ENCODE data around the gene LMBR1.

LMBR1 gene

DNA sequence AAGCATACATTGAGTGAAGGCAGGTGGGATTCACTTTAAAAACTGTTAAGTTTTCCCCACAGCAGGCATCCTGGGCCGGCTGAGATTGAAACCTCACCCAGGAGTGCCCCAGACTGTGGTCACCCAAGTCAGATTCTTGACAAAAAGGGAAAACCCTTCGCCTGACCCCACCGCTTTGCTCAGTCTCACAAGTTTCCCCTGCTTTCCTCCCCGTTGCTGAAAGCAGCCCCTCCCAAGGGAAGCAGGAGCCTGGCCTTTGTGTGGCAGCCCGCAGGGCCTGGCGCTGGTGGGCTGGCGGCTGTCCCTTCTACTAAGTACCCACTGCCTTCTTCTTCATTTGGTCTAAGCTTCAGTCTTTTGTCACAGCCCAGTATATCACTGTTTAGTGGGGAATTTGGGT lies 236.4 kb downstream of the LMBR1 start:
- peaks cover 0 to 19% (median 2%) of the 10 kb centered on the region in 5 experiments for H3K27me3 ChIP-seq (replicated peaks in 2 of 5; ENCODE audit: control insufficient read depth in 4 of 5, insufficient read depth in 5 of 5, low read length in 4 of 5)
- DNase-seq: no peak
- H3K9me3 ChIP-seq (ENCODE audit: control extremely low read depth in 1 of 5, control insufficient read depth in 4 of 5, insufficient read depth in 2 of 5, low read depth in 1 of 5, low read length in 4 of 5): no peaks in the 10 kb centered on the region
- H3K27ac ChIP-seq (ENCODE audit: insufficient read depth in 1 of 2, low read depth in 1 of 2, low read length in 2 of 2, poor library complexity in 1 of 2, severe bottlenecking in 2 of 2): no peak overlapping the region
- ChIA-PET CTCF (no interaction called here), POLR2A (no interaction called here)
- no peak overlapping the region for H3K4me3 ChIP-seq (ENCODE audit: control insufficient read depth in 1 of 7, extremely low read depth in 1 of 7, insufficient read depth in 4 of 7, low read depth in 2 of 7, low read length in 6 of 7)
- no peaks in the 10 kb centered on the region for H3K36me3 ChIP-seq (ENCODE audit: control insufficient read depth in 4 of 4, insufficient read depth in 4 of 4, low read length in 3 of 4)
- H3K4me1 ChIP-seq (ENCODE audit: control extremely low read depth in 1 of 4, control insufficient read depth in 4 of 4, insufficient read depth in 4 of 4, low read length in 3 of 4): no peaks in the 10 kb centered on the region
- WGBS (ENCODE audit: insufficient coverage): 80% methylated on average over 7 of the region's 7 CpGs

- CTCF ChIA-PET: no interaction called here
- no peak for DNase-seq
- H3K36me3 ChIP-seq (ENCODE audit: control insufficient read depth in 4 of 4, insufficient read depth in 4 of 4, low read length in 3 of 4): no peaks in the 10 kb centered on the region
- H3K27me3 ChIP-seq (replicated peaks in 2 of 5; ENCODE audit: control insufficient read depth in 4 of 5, insufficient read depth in 5 of 5, low read length in 4 of 5): peaks cover 0 to 19% (median 2%) of the 10 kb centered on the region in 5 experiments
- POLR2A ChIA-PET: no interaction called here
- no peak overlapping the region for H3K27ac ChIP-seq (ENCODE audit: insufficient read depth in 1 of 2, low read depth in 1 of 2, low read length in 2 of 2, poor library complexity in 1 of 2, severe bottlenecking in 2 of 2)
- H3K4me1 ChIP-seq (ENCODE audit: control extremely low read depth in 1 of 4, control insufficient read depth in 4 of 4, insufficient read depth in 4 of 4, low read length in 3 of 4): no peaks in the 10 kb centered on the region
- whole genome bisulfite sequencing (ENCODE audit: insufficient coverage): 86% methylated on average over 2 of the region's 4 CpGs
- H3K4me3 ChIP-seq (ENCODE audit: control insufficient read depth in 1 of 7, extremely low read depth in 1 of 7, insufficient read depth in 4 of 7, low read depth in 2 of 7, low read length in 6 of 7): no peak overlapping the region
- H3K9me3 ChIP-seq (ENCODE audit: control extremely low read depth in 1 of 5, control insufficient read depth in 4 of 5, insufficient read depth in 2 of 5, low read depth in 1 of 5, low read length in 4 of 5): no peaks in the 10 kb centered on the region
Measured at GRCh38 chr7:156655983-156656382, 237.0 kb downstream of the LMBR1 start.

DNA sequence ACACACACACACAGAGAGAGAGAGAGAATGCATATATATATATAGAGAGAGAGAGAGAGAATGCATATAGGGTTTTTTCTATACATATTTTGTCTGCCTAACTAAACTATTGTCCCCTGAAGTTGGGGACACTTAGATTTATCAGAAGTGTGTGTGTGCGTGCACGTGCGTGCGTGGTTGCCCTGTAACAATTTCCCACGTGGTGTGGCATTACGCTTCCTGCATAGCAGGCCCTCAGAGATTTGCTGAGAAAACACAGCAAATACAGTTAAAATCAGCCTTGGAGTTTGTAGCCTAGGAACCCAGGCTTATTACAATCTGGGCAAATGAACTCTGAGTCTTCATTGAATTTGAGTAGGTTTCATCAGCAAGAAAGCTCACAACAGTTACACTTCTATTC lies 237.7 kb downstream of the LMBR1 start:
- H3K4me1 ChIP-seq (ENCODE audit: control extremely low read depth in 1 of 4, control insufficient read depth in 4 of 4, insufficient read depth in 4 of 4, low read length in 3 of 4): no peaks in the 10 kb centered on the region
- H3K9me3 ChIP-seq (ENCODE audit: control extremely low read depth in 1 of 5, control insufficient read depth in 4 of 5, insufficient read depth in 2 of 5, low read depth in 1 of 5, low read length in 4 of 5): no peaks in the 10 kb centered on the region
- ChIA-PET POLR2A (no interaction called here), CTCF (no interaction called here)
- 85% methylated on average over 6 of the region's 6 CpGs for WGBS (ENCODE audit: insufficient coverage)
- H3K4me3 ChIP-seq (ENCODE audit: control insufficient read depth in 1 of 7, extremely low read depth in 1 of 7, insufficient read depth in 4 of 7, low read depth in 2 of 7, low read length in 6 of 7): no peak overlapping the region
- no peak for DNase-seq
- peaks cover 0 to 24% (median 2%) of the 10 kb centered on the region in 5 experiments for H3K27me3 ChIP-seq (replicated peaks in 2 of 5; ENCODE audit: control insufficient read depth in 4 of 5, insufficient read depth in 5 of 5, low read length in 4 of 5)
- H3K36me3 ChIP-seq (ENCODE audit: control insufficient read depth in 4 of 4, insufficient read depth in 4 of 4, low read length in 3 of 4): no peaks in the 10 kb centered on the region
- no peak overlapping the region for H3K27ac ChIP-seq (ENCODE audit: insufficient read depth in 1 of 2, low read depth in 1 of 2, low read length in 2 of 2, poor library complexity in 1 of 2, severe bottlenecking in 2 of 2)

DNA sequence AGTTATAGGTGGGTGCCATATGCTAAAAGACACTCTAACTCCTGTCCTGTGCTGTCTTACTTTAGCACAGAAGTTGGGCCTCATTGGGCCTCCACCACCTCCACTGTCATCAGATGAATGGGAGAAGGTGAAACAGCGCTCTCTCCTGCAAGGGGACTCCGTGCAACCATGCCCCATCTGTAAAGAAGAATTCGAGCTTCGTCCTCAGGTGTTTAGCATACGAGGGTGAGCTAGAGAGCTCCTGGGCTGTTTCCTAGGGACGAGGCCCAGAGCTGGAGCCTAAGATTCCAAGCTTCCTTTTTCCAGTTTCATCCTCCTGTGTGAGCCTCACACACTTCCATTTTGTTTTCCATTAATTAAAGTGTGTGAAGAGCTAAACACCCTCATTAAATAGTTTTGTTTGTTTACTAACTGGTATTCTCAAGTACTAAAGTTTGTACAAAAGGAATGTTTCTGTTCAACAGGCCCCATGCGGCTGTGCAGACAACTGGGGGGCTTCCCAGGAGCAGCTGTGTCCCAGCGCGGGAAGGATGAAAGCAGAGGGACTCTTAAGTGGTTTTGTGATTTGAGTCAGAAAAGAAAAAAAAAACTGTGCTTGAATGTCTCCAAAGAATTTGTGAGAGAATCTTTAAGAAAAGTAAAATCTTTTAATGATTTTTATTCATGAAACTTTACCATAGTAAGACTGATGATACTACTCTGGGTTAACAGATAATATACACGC lies 238.3 kb downstream of the LMBR1 start:
- CTCF ChIA-PET: no interaction called here
- no peak for DNase-seq

DNA sequence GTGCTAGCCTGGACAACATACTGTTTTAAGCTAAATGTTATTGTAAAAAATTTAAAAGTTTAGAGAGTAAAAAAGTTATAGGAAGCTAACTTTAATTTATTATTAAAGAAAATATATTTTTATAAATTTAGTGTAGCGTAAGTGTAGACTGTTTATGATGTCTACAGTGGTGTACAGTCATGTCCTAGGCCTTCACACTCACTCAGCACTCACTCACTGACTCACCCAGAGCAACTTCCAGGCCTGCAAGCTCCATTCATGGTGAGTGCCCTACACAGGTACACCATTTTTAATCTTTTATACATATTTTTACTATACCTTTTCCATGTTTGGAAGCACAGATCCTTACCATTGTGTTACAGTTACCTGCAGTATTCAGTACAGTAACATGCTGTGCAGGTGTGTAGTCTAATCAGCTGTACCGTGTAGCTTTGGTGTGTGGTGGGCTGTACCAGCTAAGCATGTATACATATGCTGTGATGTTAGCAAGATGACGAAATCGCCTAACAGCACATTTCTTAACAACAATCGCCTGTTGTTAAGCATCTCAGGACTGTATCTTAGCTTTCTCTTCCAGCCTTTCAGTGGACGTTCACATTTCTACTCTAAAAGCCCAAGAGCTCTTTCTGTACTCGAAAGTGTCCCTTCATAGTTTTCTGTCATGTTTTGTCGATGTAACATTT lies 240.0 kb downstream of the LMBR1 start:
- no peak for DNase-seq
- 94% methylated on average over 7 of the region's 8 CpGs for WGBS (ENCODE audit: insufficient coverage)
- CTCF ChIA-PET: interaction anchor here (0.8 to 1.3 kb wide), 3 partner anchors 18 to 868 kb away, joined by 3 to 4 read pairs (median 3); no protein-coding TSS in a partner anchor
- Histone ChIP-seq H3K4me1 (ENCODE audit: control extremely low read depth in 1 of 4, control insufficient read depth in 4 of 4, insufficient read depth in 4 of 4, low read length in 3 of 4) (no peaks in the 10 kb centered on the region), H3K4me3 (ENCODE audit: control insufficient read depth in 1 of 7, extremely low read depth in 1 of 7, insufficient read depth in 4 of 7, low read depth in 2 of 7, low read length in 6 of 7) (no peak overlapping the region), H3K27ac (ENCODE audit: insufficient read depth in 1 of 2, low read depth in 1 of 2, low read length in 2 of 2, poor library complexity in 1 of 2, severe bottlenecking in 2 of 2) (no peak overlapping the region), H3K27me3 (replicated peaks in 2 of 5; ENCODE audit: control insufficient read depth in 4 of 5, insufficient read depth in 5 of 5, low read length in 4 of 5) (peaks cover 0 to 25% (median 4%) of the 10 kb centered on the region in 5 experiments), H3K36me3 (ENCODE audit: control insufficient read depth in 4 of 4, insufficient read depth in 4 of 4, low read length in 3 of 4) (no peaks in the 10 kb centered on the region), H3K9me3 (ENCODE audit: control extremely low read depth in 1 of 5, control insufficient read depth in 4 of 5, insufficient read depth in 2 of 5, low read depth in 1 of 5, low read length in 4 of 5) (no peaks in the 10 kb centered on the region)
- POLR2A ChIA-PET: no interaction called here

More for the DNA sequence above, 238.3 kb downstream of the LMBR1 start:
- 100% methylated on average over 1 of the region's 10 CpGs for WGBS (ENCODE audit: insufficient coverage)
- peaks cover 0 to 25% (median 3%) of the 10 kb centered on the region in 5 experiments for H3K27me3 ChIP-seq (replicated peaks in 2 of 5; ENCODE audit: control insufficient read depth in 4 of 5, insufficient read depth in 5 of 5, low read length in 4 of 5)
- no peaks in the 10 kb centered on the region for H3K4me1 ChIP-seq (ENCODE audit: control extremely low read depth in 1 of 4, control insufficient read depth in 4 of 4, insufficient read depth in 4 of 4, low read length in 3 of 4)
- no peaks in the 10 kb centered on the region for H3K9me3 ChIP-seq (ENCODE audit: control extremely low read depth in 1 of 5, control insufficient read depth in 4 of 5, insufficient read depth in 2 of 5, low read depth in 1 of 5, low read length in 4 of 5)
- no peak overlapping the region for H3K4me3 ChIP-seq (ENCODE audit: control insufficient read depth in 1 of 7, extremely low read depth in 1 of 7, insufficient read depth in 4 of 7, low read depth in 2 of 7, low read length in 6 of 7)
- H3K27ac ChIP-seq (ENCODE audit: insufficient read depth in 1 of 2, low read depth in 1 of 2, low read length in 2 of 2, poor library complexity in 1 of 2, severe bottlenecking in 2 of 2): no peak overlapping the region
- POLR2A ChIA-PET: no interaction called here
- no peaks in the 10 kb centered on the region for H3K36me3 ChIP-seq (ENCODE audit: control insufficient read depth in 4 of 4, insufficient read depth in 4 of 4, low read length in 3 of 4)

DNA sequence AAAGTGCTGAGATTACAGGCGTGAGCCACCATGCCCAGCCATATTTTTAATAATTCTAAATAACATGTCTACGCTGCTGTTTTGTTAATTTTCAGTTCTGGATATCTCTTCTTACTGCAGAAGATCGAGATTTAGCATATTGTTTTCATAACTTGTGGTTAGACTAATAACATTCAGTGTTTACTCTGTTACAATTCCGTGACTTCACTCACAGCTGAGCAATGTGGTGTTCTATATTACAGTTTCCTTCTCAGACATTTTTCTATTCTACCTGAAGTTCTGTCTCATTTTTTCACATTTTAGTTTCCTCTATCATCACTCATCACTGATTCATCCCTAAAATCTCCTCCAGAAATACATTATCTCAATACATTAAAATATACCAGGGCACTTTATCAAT lies 241.5 kb downstream of the LMBR1 start:
- 90% methylated on average over 2 of the region's 4 CpGs for WGBS (ENCODE audit: insufficient coverage)
- Histone ChIP-seq H3K4me3 (ENCODE audit: control insufficient read depth in 1 of 7, extremely low read depth in 1 of 7, insufficient read depth in 4 of 7, low read depth in 2 of 7, low read length in 6 of 7) (no peak overlapping the region), H3K36me3 (ENCODE audit: control insufficient read depth in 4 of 4, insufficient read depth in 4 of 4, low read length in 3 of 4) (no peaks in the 10 kb centered on the region), H3K9me3 (ENCODE audit: control extremely low read depth in 1 of 5, control insufficient read depth in 4 of 5, insufficient read depth in 2 of 5, low read depth in 1 of 5, low read length in 4 of 5) (no peaks in the 10 kb centered on the region), H3K4me1 (ENCODE audit: control extremely low read depth in 1 of 4, control insufficient read depth in 4 of 4, insufficient read depth in 4 of 4, low read length in 3 of 4) (no peaks in the 10 kb centered on the region), H3K27ac (ENCODE audit: insufficient read depth in 1 of 2, low read depth in 1 of 2, low read length in 2 of 2, poor library complexity in 1 of 2, severe bottlenecking in 2 of 2) (no peak overlapping the region), H3K27me3 (replicated peaks in 2 of 5; ENCODE audit: control insufficient read depth in 4 of 5, insufficient read depth in 5 of 5, low read length in 4 of 5) (peaks cover 0 to 19% (median 4%) of the 10 kb centered on the region in 5 experiments)
- POLR2A ChIA-PET: no interaction called here
- CTCF ChIA-PET: no interaction called here
- no peak for DNase-seq

GRCh38 chr7:156650042-156650441 lies 242.9 kb downstream of the LMBR1 start:
- no peaks in the 10 kb centered on the region for H3K9me3 ChIP-seq (ENCODE audit: control extremely low read depth in 1 of 5, control insufficient read depth in 4 of 5, insufficient read depth in 2 of 5, low read depth in 1 of 5, low read length in 4 of 5)
- peaks cover 0 to 28% (median 4%) of the 10 kb centered on the region in 5 experiments for H3K27me3 ChIP-seq (replicated peaks in 2 of 5; ENCODE audit: control insufficient read depth in 4 of 5, insufficient read depth in 5 of 5, low read length in 4 of 5)
- peak in 2 of 3 donors; percentile 5 to 22 for DNase-seq
- 83% methylated on average over 9 of the region's 9 CpGs for WGBS (ENCODE audit: insufficient coverage)
- CTCF ChIA-PET: interaction anchor here (0.8 to 1.6 kb wide), 2 partner anchors 9 to 167 kb away, joined by 4 read pairs; no protein-coding TSS in a partner anchor
- no peaks in the 10 kb centered on the region for H3K4me1 ChIP-seq (ENCODE audit: control extremely low read depth in 1 of 4, control insufficient read depth in 4 of 4, insufficient read depth in 4 of 4, low read length in 3 of 4)
- no peak overlapping the region for H3K4me3 ChIP-seq (ENCODE audit: control insufficient read depth in 1 of 7, extremely low read depth in 1 of 7, insufficient read depth in 4 of 7, low read depth in 2 of 7, low read length in 6 of 7)
- POLR2A ChIA-PET: no interaction called here
- H3K27ac ChIP-seq (ENCODE audit: insufficient read depth in 1 of 2, low read depth in 1 of 2, low read length in 2 of 2, poor library complexity in 1 of 2, severe bottlenecking in 2 of 2): no peak overlapping the region
- no peaks in the 10 kb centered on the region for H3K36me3 ChIP-seq (ENCODE audit: control insufficient read depth in 4 of 4, insufficient read depth in 4 of 4, low read length in 3 of 4)

Measured in common myeloid progenitor, CD34-positive (primary cell).